IPS-NIHi7 (cell line): ENCODE results near the gene DDX10.
A peak's percentile ranks its signal among the peaks of the same experiment; 100 is the strongest.

Experiments
- DNase-seq: peaks from one replicate; pipeline ENCODE4 v3.0.0; 2012; ENCODE audit warnings: mixed read lengths; ENCODE audit errors: extremely low spot score

The DDX10 gene

GRCh38 chr11:108906826-108907225 is 242.0 kb downstream of the DDX10 start:
- DNase-seq: no peak

GRCh38 chr11:108909041-108909440 is 244.2 kb downstream of the DDX10 start:
- no peak for DNase-seq

- DNase-seq: no peak
Measured at GRCh38 chr11:108909921-108910320, 245.1 kb downstream of the DDX10 start.

GRCh38 chr11:108912581-108912980 is 247.7 kb downstream of the DDX10 start:
- no peak for DNase-seq

- DNase-seq: no peak
Measured at GRCh38 chr11:108913204-108913603, 248.3 kb downstream of the DDX10 start.

GRCh38 chr11:108914211-108914610 is 249.3 kb downstream of the DDX10 start:
- DNase-seq: no peak

- DNase-seq: no peak
Measured at GRCh38 chr11:108914981-108915380, 250.1 kb downstream of the DDX10 start.

- no peak for DNase-seq
Measured at GRCh38 chr11:108915666-108916065, 250.8 kb downstream of the DDX10 start.

- DNase-seq: no peak
Measured at GRCh38 chr11:108916290-108916689, 251.4 kb downstream of the DDX10 start.

GRCh38 chr11:108916935-108917334 is 252.1 kb downstream of the DDX10 start:
- DNase-seq: no peak

- no peak for DNase-seq
Measured at GRCh38 chr11:108921211-108921610, 256.3 kb downstream of the DDX10 start.

GRCh38 chr11:108922241-108922640 is 257.4 kb downstream of the DDX10 start:
- DNase-seq: no peak

- no peak for DNase-seq
Measured at GRCh38 chr11:108923413-108923812, 258.5 kb downstream of the DDX10 start.

- no peak for DNase-seq
Measured at GRCh38 chr11:108926171-108926840, 261.4 kb downstream of the DDX10 start.

GRCh38 chr11:108926841-108927577 is 262.1 kb downstream of the DDX10 start:
- peak; percentile 20 for DNase-seq

- DNase-seq: no peak
Measured at GRCh38 chr11:108927791-108928545, 263.1 kb downstream of the DDX10 start.

GRCh38 chr11:108929241-108929640 is 264.4 kb downstream of the DDX10 start:
- DNase-seq: no peak

- DNase-seq: no peak
Measured at GRCh38 chr11:108931168-108931567, 266.3 kb downstream of the DDX10 start.

GRCh38 chr11:108933630-108934029 is 268.8 kb downstream of the DDX10 start:
- no peak for DNase-seq

- DNase-seq: no peak
Measured at GRCh38 chr11:108934289-108934688, 269.4 kb downstream of the DDX10 start.

- no peak for DNase-seq
Measured at GRCh38 chr11:108934696-108935095, 269.8 kb downstream of the DDX10 start.

- no peak for DNase-seq
Measured at GRCh38 chr11:108937746-108938145, 272.9 kb downstream of the DDX10 start.

- DNase-seq: no peak
Measured at GRCh38 chr11:108938604-108939003, 273.7 kb downstream of the DDX10 start.
